T-helper 1 cell treated with Interleukin-12 subunit alpha and Interleukin-12 subunit beta and Interleukin-4 antibody, amounts not matched to agents 30 ng/mL and 1 ng/mL, for 36 hours (primary cell): ENCODE results near the gene PCSK2. TPM values are rescaled to one million over a fixed set of nuclear protein-coding genes. Genes with fewer than 3 reads are reported as not detected.
"Not testable (repeated sequence)": the region's sequence is repeated elsewhere in the genome, so short reads cannot be mapped to it uniquely, and the experiment has no call there.

Source experiments
- intact Hi-C: fragments of 100-400 bp; cut with micrococcal nuclease; formaldehyde crosslinking; loops from one replicate; pipeline ENCODE4 v1.15.1; 2024
- total RNA-seq: library from RNA; stranded (reverse); gene quantifications from 2 replicates; pipeline ENCODE4 v1.2.3, GENCODE V29; 2022

The PCSK2 gene, protein sequence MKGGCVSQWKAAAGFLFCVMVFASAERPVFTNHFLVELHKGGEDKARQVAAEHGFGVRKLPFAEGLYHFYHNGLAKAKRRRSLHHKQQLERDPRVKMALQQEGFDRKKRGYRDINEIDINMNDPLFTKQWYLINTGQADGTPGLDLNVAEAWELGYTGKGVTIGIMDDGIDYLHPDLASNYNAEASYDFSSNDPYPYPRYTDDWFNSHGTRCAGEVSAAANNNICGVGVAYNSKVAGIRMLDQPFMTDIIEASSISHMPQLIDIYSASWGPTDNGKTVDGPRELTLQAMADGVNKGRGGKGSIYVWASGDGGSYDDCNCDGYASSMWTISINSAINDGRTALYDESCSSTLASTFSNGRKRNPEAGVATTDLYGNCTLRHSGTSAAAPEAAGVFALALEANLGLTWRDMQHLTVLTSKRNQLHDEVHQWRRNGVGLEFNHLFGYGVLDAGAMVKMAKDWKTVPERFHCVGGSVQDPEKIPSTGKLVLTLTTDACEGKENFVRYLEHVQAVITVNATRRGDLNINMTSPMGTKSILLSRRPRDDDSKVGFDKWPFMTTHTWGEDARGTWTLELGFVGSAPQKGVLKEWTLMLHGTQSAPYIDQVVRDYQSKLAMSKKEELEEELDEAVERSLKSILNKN
- total RNA-seq = not detected in 2 replicates

DNA sequence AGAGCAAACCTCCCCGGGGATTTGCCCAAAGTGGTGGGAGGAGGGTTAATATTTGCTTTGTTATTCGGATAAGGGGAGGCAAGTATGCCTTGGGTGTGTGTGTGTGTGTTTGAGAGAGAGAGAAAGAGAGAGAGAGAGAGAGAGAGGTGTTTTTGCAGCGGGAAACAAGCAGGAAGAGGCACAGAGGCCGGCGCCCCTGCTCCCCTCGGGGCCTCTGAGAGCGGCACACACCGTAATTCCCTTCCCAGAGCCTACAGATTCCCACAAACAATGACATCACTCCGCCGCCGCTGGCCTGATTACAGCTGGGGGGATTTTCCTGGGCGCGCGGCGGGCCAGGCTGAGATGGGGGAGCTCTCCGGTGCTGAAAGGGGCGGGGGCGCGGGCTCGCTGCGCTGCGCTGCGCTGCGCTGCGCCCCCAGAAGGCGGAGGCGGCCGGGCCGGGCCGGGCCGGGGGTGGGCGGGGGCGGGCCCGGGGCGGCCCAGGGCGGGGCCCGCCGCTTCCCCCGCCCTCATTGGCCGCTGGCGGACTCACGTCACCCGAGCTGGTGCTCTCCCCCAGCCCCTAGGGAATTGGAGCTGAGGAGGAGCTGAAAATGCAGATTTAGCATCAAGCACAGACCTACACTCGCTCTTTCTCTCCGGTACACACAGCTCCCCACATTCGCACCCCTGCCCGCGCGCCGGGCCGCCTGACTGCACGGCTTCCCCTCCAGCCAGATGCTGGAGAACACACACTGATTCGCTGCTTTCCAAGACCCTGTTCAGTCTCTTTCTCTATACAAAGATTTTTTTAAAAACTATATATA lies at the start of gene PCSK2:
Gene PCSK2, plus strand, starts transcription at position 631 of the 809 bp plus-strand sequence. CDS start 266 bp downstream, outside the sequence.
- intact Hi-C loops = no loop called here

- intact Hi-C loops = no loop called here
Observed at GRCh38 chr20:17177341-17177740, 49.5 kb upstream of the PCSK2 start.

- intact Hi-C loops = no loop called here
Observed at GRCh38 chr20:17179840-17180239, 47.0 kb upstream of the PCSK2 start.

DNA sequence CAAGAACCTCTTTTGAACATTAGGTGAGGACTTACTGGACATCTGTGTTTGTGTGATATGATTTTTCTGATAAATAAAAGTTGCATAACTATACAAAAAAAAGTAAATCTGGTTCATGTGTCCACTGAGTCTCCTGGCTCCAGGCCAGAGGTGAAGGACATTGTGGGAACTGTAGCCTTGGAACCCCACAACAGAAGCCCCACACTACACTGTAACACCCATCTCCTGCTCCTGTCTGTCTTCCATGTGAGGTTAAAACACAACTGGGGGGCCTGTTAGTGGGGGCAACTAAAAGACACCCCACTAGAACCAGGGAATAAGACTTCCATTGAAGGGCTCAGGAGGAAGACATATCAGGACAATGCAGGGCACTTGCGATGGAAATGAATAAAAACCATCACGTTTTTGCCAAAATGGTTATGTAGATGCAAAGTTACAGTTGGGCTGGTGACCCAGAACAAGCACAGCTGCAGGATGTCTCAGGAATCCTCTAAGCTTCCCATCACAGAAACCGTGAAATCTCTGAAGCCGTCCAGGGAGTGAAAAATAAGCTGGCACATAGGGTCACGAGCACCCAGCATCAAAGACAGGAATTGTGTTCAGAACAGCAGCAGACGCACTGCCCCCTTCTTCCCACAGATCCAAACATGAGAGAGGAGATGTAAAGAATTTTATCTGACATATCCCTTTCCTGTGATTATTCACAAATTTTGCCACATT lies 36.7 kb upstream of the PCSK2 start:
- intact Hi-C loops = no loop called here

DNA sequence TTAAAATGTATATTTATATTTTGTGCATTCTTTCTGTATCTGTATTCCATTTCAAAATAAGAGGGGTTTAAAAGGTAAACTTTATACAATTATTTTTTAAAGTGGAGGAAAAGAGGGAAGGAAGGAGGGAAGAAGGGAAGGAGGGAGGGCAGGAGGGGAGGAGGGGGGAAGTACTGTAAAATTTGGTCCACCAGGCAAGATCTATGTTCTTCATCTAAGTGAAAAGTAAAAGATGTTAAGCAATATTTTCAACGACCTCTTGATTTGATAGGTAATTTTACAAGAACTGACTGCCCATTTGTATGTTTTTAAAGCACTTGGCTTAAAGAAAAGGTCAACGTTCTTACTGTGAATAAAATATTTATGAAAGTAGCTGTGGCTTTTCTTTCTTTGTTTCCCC lies 29.8 kb upstream of the PCSK2 start:
- intact Hi-C loops = no loop called here

- intact Hi-C loops = no loop called here
Observed at GRCh38 chr20:17202030-17202429, 24.8 kb upstream of the PCSK2 start.

DNA sequence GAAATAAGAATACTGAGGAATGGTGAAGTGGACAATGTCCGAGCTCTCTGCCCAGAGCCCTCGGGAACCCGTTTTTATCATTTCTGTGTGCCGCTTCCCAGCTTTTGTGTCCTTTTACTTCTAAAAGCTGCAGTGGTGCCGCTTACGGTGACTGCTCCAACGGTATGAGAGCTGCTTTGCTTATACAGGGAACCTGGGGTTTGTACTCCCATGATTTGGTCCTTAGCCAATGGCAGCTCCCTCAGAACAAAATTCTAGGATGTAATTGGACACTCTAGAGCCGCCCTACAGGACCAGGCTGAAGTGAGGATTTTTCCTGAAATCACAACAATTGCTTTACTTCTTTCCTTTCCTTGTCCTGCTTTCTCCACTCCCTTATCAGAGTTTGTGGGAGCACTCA lies 24.2 kb upstream of the PCSK2 start:
- intact Hi-C loops = no loop called here

DNA sequence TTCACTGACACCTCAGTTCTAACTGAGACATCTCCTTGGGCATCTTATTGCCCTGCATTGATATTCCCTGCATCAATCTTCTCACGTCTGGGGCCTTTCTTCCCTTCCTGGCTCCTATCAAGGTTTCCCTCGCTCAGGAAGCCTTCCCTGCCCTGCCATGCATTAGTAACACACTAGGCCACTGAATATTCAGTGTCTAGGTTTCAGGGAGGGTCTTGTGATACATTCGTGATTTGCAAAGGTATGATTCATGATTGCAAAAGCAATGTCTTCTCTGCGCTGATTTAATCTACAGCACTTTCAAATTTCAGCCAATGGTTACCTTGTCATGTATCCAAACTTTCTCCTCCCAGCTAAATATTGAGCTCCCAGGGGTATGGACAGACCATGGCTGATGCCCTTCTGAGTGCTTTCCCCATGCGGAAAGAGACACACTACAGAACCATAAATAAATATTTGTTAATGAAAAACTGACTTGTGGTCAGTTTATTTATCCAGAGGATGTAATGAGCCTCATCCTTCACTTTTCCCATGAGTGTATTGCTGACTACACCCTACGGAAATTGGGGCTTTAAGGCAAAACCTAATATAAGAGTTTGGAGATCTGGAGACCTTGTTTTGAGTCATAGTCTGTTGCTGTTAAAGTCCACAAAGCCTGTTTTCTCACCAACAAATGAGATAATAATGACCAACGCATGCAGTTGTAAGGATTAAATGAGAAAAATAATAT lies 21.6 kb upstream of the PCSK2 start:
- intact Hi-C loops = no loop called here

DNA sequence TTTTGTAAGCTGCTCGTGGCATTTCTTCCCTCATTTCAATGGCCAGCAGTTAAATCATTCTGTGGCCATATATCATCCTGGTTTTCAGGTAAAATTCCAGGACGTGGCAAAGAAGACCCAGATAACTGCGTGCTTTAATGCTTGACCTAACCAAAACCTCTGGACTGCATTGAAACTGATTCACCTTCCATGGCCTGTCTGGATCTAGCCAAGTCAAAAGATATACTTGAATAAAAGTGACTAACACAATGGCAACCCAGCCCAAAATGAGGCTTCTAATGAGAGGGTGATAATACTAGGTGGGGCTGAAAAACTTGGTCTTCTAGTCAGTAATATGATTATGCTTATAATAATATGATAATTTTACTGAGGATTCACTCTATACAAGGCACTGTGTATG lies 16.5 kb upstream of the PCSK2 start:
- intact Hi-C loops = no loop called here

DNA sequence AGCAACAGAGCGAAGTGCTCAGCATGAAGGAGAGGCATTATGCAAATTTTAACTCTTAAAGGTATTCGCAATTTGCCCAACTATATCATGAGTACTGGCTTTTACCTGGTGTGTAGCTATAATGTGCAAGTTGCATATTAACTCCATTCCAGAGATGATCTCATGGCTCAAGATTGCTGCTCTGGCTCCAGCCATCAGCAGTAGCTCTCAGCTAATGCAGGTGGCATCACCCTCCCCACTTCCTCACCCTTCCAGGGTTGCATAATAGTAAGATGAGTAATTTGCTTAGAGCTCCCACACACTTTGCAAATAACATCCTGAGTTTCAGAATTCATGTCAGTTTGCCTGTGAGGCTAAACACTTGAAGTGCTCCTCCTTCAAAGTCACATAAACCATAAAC lies 15.9 kb upstream of the PCSK2 start:
- intact Hi-C loops = no loop called here

- intact Hi-C loops = no loop called here
Observed at GRCh38 chr20:17215167-17215566, 11.7 kb upstream of the PCSK2 start.

GRCh38 chr20:17219856-17220255 lies 7.0 kb upstream of the PCSK2 start:
- intact Hi-C loops = not testable (repeated sequence)

DNA sequence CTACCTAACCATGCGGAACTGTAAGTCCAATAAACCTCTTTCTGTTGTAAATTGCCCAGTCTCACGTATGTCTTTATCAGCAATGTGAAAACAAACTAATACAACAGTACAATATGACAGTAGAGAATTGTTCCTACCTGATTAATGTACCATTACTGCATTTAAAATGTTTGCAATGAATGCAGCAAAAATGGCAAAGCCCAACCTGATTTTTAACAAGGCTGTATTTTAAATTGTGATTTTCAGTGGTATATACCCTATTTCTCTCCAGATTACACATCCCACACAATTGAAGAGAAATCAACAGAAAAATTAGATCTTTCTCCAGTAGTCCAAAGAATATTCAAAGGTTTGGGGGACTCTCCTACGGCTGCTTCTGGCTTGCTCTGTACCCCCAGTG lies 3.3 kb upstream of the PCSK2 start:
- intact Hi-C loops = no loop called here

DNA sequence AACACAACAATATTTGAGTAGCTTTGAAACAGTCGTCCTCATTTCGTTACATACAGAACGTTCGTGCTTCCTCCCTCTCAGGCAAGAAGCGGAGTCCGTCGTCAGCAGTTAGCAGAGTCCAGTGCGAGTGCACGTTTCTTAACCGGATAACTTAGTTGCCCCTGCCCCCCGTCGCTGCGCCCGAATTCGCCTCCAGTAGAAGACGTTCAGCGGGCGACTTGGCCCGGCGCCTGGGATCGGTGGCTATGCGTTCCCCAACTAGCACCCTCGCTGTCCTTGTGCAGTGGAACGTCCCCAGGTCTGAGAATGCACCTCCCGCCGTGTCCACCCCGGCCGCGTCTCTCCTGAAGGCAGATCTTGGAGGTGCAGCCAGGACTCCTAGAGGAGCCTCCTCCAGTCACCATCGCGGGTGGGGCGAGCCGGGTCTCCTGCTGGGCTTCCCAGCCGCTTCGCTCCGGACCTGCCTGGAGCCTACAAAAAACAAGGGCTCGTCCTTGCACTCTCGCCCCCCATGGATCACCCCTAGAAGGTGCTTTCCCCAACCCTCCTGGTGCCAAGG lies 910 bp upstream of the PCSK2 start:
- intact Hi-C loops = no loop called here

- intact Hi-C loops = no loop called here
Observed at GRCh38 chr20:17227219-17227575, 357 bp downstream of the PCSK2 start.

DNA sequence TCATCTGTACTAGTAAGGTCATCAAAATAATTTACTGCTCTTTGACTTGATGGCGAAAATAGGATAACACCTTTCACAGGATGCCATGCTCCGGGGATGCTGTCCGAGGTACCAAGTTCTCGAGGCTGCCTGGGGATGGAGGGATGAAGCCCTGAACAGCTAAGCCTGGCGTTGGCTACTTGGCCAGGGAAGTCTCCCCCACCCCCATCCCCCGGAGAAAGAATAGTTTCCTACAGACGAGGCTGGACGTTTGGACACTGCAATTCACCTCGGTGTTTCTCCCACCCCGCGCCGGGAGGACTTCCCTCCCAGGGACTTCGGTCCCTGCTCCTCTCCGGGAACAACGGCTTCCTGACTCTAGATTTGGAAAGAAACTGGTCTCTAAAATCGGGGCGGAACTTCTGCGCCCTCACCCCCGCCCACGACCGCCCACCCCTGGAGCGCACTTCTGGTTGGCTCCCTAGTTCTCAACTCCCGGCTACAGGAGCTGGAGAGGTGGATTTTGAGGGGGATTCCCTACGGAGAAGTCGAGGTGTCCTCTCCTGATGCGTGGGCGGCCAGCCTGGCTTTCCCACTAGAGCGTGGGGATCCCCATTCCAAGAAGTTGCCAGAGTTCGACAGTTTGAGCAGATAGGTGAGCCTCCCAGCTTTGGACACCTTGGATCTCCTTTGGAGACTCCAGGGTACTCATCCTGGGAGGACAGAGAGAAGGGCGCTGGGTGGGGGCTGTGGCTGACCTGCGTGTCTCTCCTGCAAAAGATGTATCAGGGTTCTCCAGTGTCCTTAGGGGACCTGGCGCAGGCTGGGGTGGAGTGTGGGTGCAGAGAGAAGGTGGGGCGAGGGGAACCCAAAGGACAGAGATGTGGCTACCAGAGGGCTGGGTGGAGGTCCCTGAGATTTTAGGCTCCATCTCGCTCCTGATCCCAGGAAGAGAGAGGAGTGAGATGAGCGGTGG lies 1.1 kb downstream of the PCSK2 start:
- intact Hi-C loops = no loop called here

DNA sequence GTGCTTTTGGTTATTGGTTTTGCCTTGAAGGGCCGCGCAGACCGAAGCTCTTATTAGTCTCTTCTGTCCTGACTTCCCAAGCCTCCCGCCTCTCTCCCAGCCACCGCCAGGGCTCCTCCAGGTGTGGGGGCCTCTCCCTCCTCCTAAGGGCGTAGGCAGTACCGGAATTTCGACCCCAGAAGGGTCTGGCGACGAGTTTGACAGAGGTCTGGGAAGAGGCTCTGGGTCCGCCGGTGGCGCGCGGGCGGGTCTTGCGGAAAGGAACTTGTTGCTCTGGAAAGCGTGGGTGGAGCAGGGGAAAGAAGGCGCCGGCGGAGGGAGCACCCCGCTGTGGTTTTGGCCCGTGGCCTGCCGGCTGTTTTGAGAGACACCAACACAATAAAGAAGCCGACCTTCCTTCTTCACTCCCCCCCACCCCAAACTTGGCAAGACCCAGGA lies 1.8 kb downstream of the PCSK2 start:
- intact Hi-C loops = no loop called here

- intact Hi-C loops = no loop called here
Observed at GRCh38 chr20:17229256-17229655, 2.4 kb downstream of the PCSK2 start.

DNA sequence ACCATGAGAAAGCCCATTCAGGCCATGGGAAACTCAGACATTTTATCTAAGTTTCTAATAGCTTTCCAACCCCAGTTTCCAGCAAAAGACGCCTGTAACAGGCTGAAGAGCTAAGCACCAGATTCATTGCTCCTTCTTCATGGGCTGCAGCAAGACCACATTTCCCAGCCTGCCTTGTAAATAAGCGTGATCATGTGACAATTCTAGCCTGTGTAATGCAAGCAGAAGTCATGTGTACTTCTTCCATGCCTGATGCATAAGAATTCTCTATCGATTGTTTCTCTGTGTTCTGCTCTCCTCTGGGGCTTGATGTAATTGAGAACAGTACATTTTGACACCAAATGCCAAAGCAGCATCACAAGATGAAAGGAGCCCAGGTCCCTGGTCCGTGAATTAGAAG lies 6.8 kb downstream of the PCSK2 start:
- intact Hi-C loops = no loop called here
